HepG2 (cell line): ENCODE measurements around the gene GAPT. TPM values are rescaled to one million over a fixed set of nuclear protein-coding genes. Genes with fewer than 3 reads are reported as not detected.

Source experiments
- FOSL1 ChIP-seq: sonication (generic); formaldehyde crosslinking; IDR thresholded peaks from 2 replicates; pipeline ENCODE4 v1.9.0; 2021; ENCODE audit warnings: missing genetic modification reagents, borderline replicate concordance
- JDP2 ChIP-seq: sonication (generic); formaldehyde crosslinking; IDR thresholded peaks from 2 replicates; pipeline ENCODE4 v1.8.1; 2022; ENCODE audit warnings: missing genetic modification reagents, borderline replicate concordance
- KDM3A ChIP-seq: IDR thresholded peaks from 2 replicates; pipeline ENCODE4 v1.6.1; 2018; ENCODE audit warnings: low read depth, missing compliant biosample characterization
- MBNL3 ChIP-seq: fragments of 250-450 bp; sonication (Bioruptor Pico); conservative IDR thresholded peaks from 2 replicates; pipeline ENCODE4 v1.8.0; 2022; ENCODE audit warnings: mild to moderate bottlenecking, inconsistent platforms
- MEF2D ChIP-seq: sonication (generic); formaldehyde crosslinking; IDR thresholded peaks from 2 replicates; pipeline ENCODE4 v1.5.1; 2020; ENCODE audit warnings: mild to moderate bottlenecking, missing genetic modification reagents
- PHF8 ChIP-seq: sonication (generic); formaldehyde crosslinking; IDR thresholded peaks from 2 replicates; pipeline ENCODE4 v1.5.0; 2020; ENCODE audit warnings: missing genetic modification reagents
- SALL1 ChIP-seq: sonication (generic); formaldehyde crosslinking; IDR thresholded peaks from 2 replicates; pipeline ENCODE4 v1.8.0; 2022; ENCODE audit warnings: mild to moderate bottlenecking, missing genetic modification reagents
- SAP130 ChIP-seq: IDR thresholded peaks from 2 replicates; pipeline ENCODE4 v1.6.1; 2016; ENCODE audit warnings: low read depth
- SNAPC2 ChIP-seq: sonication (generic); formaldehyde crosslinking; IDR thresholded peaks from 2 replicates; pipeline ENCODE4 v1.8.1; 2022; ENCODE audit warnings: mild to moderate bottlenecking, missing genetic modification reagents
- SP140L ChIP-seq: sonication (generic); formaldehyde crosslinking; IDR thresholded peaks from 2 replicates; pipeline ENCODE4 v1.4.0; 2020; ENCODE audit warnings: missing genetic modification reagents, borderline replicate concordance
- ZNF260 ChIP-seq: sonication (generic); formaldehyde crosslinking; IDR thresholded peaks from 2 replicates; pipeline ENCODE4 v1.4.0; 2020; ENCODE audit warnings: missing genetic modification reagents, low read depth, mild to moderate bottlenecking, borderline replicate concordance
- ZNF30 ChIP-seq: sonication (generic); formaldehyde crosslinking; IDR thresholded peaks from 2 replicates; pipeline ENCODE4 v1.5.0; 2020; ENCODE audit warnings: mild to moderate bottlenecking, missing genetic modification reagents
- ZNF878 ChIP-seq: sonication (generic); formaldehyde crosslinking; IDR thresholded peaks from 2 replicates; pipeline ENCODE4 v1.8.1; 2023; ENCODE audit warnings: mild to moderate bottlenecking, missing genetic modification reagents, moderate library complexity
- ZSCAN20 ChIP-seq: sonication (generic); formaldehyde crosslinking; IDR thresholded peaks from 2 replicates; pipeline ENCODE4 v1.4.0; 2020; ENCODE audit warnings: missing genetic modification reagents, mild to moderate bottlenecking, borderline replicate concordance
- polyA plus RNA-seq, 8 experiments: library from polyadenylated mRNA; depleted of rRNA in 3 of 8; stranded (reverse) in 7 of 8; unstranded in 1 of 8; fragments of >200 nt; fragmentation: Illumina TruSeq in 4 of 8; extraction: Trizol in 4 of 8; gene quantifications; 2 replicates each; pipeline versions ENCODE4 v1.2.1 to v1.2.3, GENCODE V29; 2011 to 2016; ENCODE audit warnings: low read depth in 4 of 8, missing spikeins in 1 of 8, mixed read lengths in 1 of 8; ENCODE audit not compliant: insufficient read depth in 1 of 8
- total RNA-seq, 5 experiments: library from RNA; depleted of rRNA; stranded (reverse); fragments of >200 nt; fragmentation: Illumina TruSeq; extraction: Trizol; gene quantifications; 2 replicates each; pipeline ENCODE4 v1.2.3, GENCODE V29; 2016; ENCODE audit warnings: low read depth in 1 of 5
- TF ChIP-seq, protein P1 (sequence below): IDR thresholded peaks from 2 replicates; pipeline ENCODE4 v1.6.1; 2016; ENCODE audit warnings: mild to moderate bottlenecking
- TF ChIP-seq, protein P2 (sequence below): sonication (generic); formaldehyde crosslinking; IDR thresholded peaks from 2 replicates; pipeline ENCODE4 v1.5.1; 2020; ENCODE audit warnings: mild to moderate bottlenecking, missing genetic modification reagents, moderate library complexity
- TF ChIP-seq, protein P3 (sequence below): sonication (generic); formaldehyde crosslinking; IDR thresholded peaks from 2 replicates; pipeline ENCODE4 v1.5.0; 2020; ENCODE audit warnings: mild to moderate bottlenecking, missing genetic modification reagents, borderline replicate concordance
- TF ChIP-seq, protein P4 (sequence below): sonication (generic); formaldehyde crosslinking; IDR thresholded peaks from 2 replicates; pipeline ENCODE4 v1.4.0; 2020; ENCODE audit warnings: missing genetic modification reagents, borderline replicate concordance

GAPT gene
- total and polyA plus RNA-seq, 2 of the 13 experiments (the other 11 are each of a cell fraction or from before 2014, with no cell fraction given) = not detected

DNA sequence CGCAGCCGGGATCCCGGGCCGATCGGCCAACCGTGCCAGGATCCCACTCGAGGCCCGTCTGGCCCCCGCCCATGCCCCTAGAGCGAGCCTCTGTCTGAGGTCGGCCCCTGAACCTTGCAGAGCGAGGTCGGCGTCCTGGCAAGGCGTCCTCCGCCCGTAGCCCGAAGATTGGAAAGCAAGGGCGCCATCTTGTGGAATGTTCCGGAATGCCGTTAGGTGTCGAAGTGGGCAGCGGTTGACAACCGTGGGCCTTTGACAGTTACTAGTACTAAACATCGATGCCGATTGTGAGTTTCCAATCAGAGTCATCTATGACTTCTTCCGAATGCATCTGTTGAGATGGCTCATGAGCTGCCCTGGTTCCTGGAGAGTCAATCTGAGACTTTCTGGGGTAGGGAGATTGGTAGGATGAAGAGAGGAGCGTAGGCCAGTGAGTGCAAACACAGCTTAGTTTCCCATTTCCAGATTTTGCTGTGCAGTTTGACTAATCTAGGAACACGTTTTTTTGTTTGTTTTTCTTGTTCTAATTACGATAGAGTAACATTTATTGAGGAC is 30.4 kb upstream of the GAPT start (continued):
- TF ChIP-seq ZNF260 (no peak), ZSCAN20 (CRISPR knock-in tag) (no peak), SNAPC2 (CRISPR knock-in tag) (no peak), SALL1 (CRISPR knock-in tag) (peak; percentile 61), ZNF30 (CRISPR knock-in tag) (no peak), SAP130 (0 out of 2 replicates have a peak, but pooled peaks have one; percentile 5), SP140L (CRISPR knock-in tag) (no peak), KDM3A (CRISPR knock-in tag) (no peak), FOSL1 (CRISPR knock-in tag) (no peak), ZNF878 (CRISPR knock-in tag) (0 out of 2 replicates have a peak, but pooled peaks have one; percentile 19), MEF2D (CRISPR knock-in tag) (no peak), MBNL3 (CRISPR knock-in tag) (no peak), JDP2 (CRISPR knock-in tag) (no peak), PHF8 (no peak; the same call in none of the 2 replicates)
- TF ChIP-seq, protein P1, sequence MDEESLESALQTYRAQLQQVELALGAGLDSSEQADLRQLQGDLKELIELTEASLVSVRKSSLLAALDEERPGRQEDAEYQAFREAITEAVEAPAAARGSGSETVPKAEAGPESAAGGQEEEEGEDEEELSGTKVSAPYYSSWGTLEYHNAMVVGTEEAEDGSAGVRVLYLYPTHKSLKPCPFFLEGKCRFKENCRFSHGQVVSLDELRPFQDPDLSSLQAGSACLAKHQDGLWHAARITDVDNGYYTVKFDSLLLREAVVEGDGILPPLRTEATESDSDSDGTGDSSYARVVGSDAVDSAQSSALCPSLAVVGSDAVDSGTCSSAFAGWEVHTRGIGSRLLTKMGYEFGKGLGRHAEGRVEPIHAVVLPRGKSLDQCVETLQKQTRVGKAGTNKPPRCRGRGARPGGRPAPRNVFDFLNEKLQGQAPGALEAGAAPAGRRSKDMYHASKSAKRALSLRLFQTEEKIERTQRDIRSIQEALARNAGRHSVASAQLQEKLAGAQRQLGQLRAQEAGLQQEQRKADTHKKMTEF = peak; percentile 2; the same call in 1 of the 2 replicates
- TF ChIP-seq, protein P2, sequence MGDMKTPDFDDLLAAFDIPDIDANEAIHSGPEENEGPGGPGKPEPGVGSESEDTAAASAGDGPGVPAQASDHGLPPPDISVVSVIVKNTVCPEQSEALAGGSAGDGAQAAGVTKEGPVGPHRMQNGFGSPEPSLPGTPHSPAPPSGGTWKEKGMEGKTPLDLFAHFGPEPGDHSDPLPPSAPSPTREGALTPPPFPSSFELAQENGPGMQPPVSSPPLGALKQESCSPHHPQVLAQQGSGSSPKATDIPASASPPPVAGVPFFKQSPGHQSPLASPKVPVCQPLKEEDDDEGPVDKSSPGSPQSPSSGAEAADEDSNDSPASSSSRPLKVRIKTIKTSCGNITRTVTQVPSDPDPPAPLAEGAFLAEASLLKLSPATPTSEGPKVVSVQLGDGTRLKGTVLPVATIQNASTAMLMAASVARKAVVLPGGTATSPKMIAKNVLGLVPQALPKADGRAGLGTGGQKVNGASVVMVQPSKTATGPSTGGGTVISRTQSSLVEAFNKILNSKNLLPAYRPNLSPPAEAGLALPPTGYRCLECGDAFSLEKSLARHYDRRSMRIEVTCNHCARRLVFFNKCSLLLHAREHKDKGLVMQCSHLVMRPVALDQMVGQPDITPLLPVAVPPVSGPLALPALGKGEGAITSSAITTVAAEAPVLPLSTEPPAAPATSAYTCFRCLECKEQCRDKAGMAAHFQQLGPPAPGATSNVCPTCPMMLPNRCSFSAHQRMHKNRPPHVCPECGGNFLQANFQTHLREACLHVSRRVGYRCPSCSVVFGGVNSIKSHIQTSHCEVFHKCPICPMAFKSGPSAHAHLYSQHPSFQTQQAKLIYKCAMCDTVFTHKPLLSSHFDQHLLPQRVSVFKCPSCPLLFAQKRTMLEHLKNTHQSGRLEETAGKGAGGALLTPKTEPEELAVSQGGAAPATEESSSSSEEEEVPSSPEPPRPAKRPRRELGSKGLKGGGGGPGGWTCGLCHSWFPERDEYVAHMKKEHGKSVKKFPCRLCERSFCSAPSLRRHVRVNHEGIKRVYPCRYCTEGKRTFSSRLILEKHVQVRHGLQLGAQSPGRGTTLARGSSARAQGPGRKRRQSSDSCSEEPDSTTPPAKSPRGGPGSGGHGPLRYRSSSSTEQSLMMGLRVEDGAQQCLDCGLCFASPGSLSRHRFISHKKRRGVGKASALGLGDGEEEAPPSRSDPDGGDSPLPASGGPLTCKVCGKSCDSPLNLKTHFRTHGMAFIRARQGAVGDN (CRISPR knock-in tag) = peak; percentile 84
- TF ChIP-seq, protein P3, sequence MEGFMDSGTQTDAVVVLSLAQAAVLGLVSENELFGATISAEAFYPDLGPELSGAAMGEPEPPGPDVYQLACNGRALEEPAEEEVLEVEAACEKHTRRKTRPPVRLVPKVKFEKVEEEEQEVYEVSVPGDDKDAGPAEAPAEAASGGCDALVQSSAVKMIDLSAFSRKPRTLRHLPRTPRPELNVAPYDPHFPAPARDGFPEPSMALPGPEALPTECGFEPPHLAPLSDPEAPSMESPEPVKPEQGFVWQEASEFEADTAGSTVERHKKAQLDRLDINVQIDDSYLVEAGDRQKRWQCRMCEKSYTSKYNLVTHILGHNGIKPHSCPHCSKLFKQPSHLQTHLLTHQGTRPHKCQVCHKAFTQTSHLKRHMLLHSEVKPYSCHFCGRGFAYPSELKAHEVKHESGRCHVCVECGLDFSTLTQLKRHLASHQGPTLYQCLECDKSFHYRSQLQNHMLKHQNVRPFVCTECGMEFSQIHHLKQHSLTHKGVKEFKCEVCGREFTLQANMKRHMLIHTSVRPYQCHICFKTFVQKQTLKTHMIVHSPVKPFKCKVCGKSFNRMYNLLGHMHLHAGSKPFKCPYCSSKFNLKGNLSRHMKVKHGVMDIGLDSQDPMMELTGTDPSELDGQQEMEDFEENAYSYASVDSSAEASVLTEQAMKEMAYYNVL (CRISPR knock-in tag) = no peak
- TF ChIP-seq, protein P4, sequence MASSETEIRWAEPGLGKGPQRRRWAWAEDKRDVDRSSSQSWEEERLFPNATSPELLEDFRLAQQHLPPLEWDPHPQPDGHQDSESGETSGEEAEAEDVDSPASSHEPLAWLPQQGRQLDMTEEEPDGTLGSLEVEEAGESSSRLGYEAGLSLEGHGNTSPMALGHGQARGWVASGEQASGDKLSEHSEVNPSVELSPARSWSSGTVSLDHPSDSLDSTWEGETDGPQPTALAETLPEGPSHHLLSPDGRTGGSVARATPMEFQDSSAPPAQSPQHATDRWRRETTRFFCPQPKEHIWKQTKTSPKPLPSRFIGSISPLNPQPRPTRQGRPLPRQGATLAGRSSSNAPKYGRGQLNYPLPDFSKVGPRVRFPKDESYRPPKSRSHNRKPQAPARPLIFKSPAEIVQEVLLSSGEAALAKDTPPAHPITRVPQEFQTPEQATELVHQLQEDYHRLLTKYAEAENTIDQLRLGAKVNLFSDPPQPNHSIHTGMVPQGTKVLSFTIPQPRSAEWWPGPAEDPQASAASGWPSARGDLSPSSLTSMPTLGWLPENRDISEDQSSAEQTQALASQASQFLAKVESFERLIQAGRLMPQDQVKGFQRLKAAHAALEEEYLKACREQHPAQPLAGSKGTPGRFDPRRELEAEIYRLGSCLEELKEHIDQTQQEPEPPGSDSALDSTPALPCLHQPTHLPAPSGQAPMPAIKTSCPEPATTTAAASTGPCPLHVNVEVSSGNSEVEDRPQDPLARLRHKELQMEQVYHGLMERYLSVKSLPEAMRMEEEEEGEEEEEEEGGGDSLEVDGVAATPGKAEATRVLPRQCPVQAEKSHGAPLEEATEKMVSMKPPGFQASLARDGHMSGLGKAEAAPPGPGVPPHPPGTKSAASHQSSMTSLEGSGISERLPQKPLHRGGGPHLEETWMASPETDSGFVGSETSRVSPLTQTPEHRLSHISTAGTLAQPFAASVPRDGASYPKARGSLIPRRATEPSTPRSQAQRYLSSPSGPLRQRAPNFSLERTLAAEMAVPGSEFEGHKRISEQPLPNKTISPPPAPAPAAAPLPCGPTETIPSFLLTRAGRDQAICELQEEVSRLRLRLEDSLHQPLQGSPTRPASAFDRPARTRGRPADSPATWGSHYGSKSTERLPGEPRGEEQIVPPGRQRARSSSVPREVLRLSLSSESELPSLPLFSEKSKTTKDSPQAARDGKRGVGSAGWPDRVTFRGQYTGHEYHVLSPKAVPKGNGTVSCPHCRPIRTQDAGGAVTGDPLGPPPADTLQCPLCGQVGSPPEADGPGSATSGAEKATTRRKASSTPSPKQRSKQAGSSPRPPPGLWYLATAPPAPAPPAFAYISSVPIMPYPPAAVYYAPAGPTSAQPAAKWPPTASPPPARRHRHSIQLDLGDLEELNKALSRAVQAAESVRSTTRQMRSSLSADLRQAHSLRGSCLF = no peak
